OCI-LY1 (cell line): ENCODE results near the gene PHLDB2.

Source experiments
- CTCF ChIP-seq: fragments of 200-600 bp; sonication (generic), shearing (Covaris generic); IDR thresholded peaks from 2 replicates; pipeline ENCODE4 v1.5.1; 2017; ENCODE audit warnings: mild to moderate bottlenecking, antibody characterized with exemption, low read length, moderate library complexity, mixed read lengths
- EZH2 ChIP-seq: fragments of 200-600 bp; sonication (generic), shearing (Covaris generic); IDR thresholded peaks from 2 replicates; pipeline ENCODE4 v1.8.0; 2017; ENCODE audit warnings: borderline replicate concordance, mixed run types, mild to moderate bottlenecking, antibody characterized with exemption, low read length, moderate library complexity, mixed read lengths

- TF ChIP-seq CTCF (no peak), EZH2 (no peak)
These were observed 122.3 kb downstream of the PHLDB2 start for GRCh38 chr3:111981457-111981763.
